Liver (tissue), 3 donors: ENCODE measurements around the gene ZNF503.

Experiments used
- EGR1 ChIP-seq, 2 donors: IDR thresholded peaks; 2 replicates each; pipeline ENCODE4 v1.6.1; 2016 to 2018; ENCODE audit warnings: antibody characterized with exemption in 2 of 2, low read depth in 2 of 2
- JUND ChIP-seq, 2 donors: IDR thresholded peaks; 2 replicates each; pipeline ENCODE4 v1.6.1; 2016; ENCODE audit warnings: antibody characterized with exemption in 2 of 2
- RAD21 ChIP-seq, 2 donors: IDR thresholded peaks; 2 replicates each; pipeline ENCODE4 v1.6.1; 2016; ENCODE audit warnings: antibody characterized with exemption in 2 of 2, mild to moderate bottlenecking in 2 of 2
- RXRA ChIP-seq, 2 donors: IDR thresholded peaks; 2 replicates each; pipeline ENCODE4 v1.6.1; 2017 to 2018; ENCODE audit warnings: antibody characterized with exemption in 2 of 2, mild to moderate bottlenecking in 1 of 2
- SP1 ChIP-seq: IDR thresholded peaks from 2 replicates; pipeline ENCODE4 v1.6.1; 2018; ENCODE audit warnings: antibody characterized with exemption, mild to moderate bottlenecking
- TAF1 ChIP-seq: conservative IDR thresholded peaks from 2 replicates; pipeline ENCODE4 v1.6.1; 2016; ENCODE audit warnings: antibody characterized with exemption, mild to moderate bottlenecking
- YY1 ChIP-seq: IDR thresholded peaks from 2 replicates; pipeline ENCODE4 v1.6.1; 2016; ENCODE audit warnings: antibody characterized with exemption, mild to moderate bottlenecking
- TF ChIP-seq, protein P1 (sequence below): fragments of 150-350 bp; IDR thresholded peaks from 2 replicates; pipeline ENCODE4 v1.5.1; 2017; ENCODE audit warnings: improper control_type of control experiment, low read depth, low read length; ENCODE audit not compliant: missing input control
- TF ChIP-seq, protein P2 (sequence below): IDR thresholded peaks from 2 replicates; pipeline ENCODE4 v1.6.1; 2016; ENCODE audit warnings: antibody characterized with exemption
- TF ChIP-seq, protein P3 (sequence below): IDR thresholded peaks from 2 replicates; pipeline ENCODE4 v1.6.1; 2016; ENCODE audit warnings: antibody characterized with exemption
- TF ChIP-seq, protein P4 (sequence below): IDR thresholded peaks from 2 replicates; pipeline ENCODE4 v1.6.1; 2016; ENCODE audit warnings: antibody characterized with exemption
- TF ChIP-seq, protein P5 (sequence below): IDR thresholded peaks from 2 replicates; pipeline ENCODE4 v1.6.1; 2016; ENCODE audit warnings: antibody characterized with exemption, mild to moderate bottlenecking
- donor health status: healthy.
- donor health status: healthy.

GRCh38 chr10:75350791-75351190 lies 50.8 kb downstream of the ZNF503 start:
- TF ChIP-seq YY1 (no peak), TAF1 (no peak), JUND (IDR thresholded peaks at IDR 0.05) (no peak), RXRA (IDR thresholded peaks at IDR 0.05) (no peak), RAD21 (IDR thresholded peaks at IDR 0.05) (no peak), EGR1 (IDR thresholded peaks at IDR 0.05; ENCODE audit: low read depth in 2 of 2) (no peak), SP1 (no peak)
- TF ChIP-seq, protein P1, sequence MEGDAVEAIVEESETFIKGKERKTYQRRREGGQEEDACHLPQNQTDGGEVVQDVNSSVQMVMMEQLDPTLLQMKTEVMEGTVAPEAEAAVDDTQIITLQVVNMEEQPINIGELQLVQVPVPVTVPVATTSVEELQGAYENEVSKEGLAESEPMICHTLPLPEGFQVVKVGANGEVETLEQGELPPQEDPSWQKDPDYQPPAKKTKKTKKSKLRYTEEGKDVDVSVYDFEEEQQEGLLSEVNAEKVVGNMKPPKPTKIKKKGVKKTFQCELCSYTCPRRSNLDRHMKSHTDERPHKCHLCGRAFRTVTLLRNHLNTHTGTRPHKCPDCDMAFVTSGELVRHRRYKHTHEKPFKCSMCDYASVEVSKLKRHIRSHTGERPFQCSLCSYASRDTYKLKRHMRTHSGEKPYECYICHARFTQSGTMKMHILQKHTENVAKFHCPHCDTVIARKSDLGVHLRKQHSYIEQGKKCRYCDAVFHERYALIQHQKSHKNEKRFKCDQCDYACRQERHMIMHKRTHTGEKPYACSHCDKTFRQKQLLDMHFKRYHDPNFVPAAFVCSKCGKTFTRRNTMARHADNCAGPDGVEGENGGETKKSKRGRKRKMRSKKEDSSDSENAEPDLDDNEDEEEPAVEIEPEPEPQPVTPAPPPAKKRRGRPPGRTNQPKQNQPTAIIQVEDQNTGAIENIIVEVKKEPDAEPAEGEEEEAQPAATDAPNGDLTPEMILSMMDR, result no peak
- TF ChIP-seq, protein P2, sequence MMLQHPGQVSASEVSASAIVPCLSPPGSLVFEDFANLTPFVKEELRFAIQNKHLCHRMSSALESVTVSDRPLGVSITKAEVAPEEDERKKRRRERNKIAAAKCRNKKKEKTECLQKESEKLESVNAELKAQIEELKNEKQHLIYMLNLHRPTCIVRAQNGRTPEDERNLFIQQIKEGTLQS, result no peak
- TF ChIP-seq, protein P3, sequence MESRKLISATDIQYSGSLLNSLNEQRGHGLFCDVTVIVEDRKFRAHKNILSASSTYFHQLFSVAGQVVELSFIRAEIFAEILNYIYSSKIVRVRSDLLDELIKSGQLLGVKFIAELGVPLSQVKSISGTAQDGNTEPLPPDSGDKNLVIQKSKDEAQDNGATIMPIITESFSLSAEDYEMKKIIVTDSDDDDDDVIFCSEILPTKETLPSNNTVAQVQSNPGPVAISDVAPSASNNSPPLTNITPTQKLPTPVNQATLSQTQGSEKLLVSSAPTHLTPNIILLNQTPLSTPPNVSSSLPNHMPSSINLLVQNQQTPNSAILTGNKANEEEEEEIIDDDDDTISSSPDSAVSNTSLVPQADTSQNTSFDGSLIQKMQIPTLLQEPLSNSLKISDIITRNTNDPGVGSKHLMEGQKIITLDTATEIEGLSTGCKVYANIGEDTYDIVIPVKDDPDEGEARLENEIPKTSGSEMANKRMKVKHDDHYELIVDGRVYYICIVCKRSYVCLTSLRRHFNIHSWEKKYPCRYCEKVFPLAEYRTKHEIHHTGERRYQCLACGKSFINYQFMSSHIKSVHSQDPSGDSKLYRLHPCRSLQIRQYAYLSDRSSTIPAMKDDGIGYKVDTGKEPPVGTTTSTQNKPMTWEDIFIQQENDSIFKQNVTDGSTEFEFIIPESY, result no peak
- TF ChIP-seq, protein P4, sequence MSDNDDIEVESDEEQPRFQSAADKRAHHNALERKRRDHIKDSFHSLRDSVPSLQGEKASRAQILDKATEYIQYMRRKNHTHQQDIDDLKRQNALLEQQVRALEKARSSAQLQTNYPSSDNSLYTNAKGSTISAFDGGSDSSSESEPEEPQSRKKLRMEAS, result no peak
- TF ChIP-seq, protein P5, sequence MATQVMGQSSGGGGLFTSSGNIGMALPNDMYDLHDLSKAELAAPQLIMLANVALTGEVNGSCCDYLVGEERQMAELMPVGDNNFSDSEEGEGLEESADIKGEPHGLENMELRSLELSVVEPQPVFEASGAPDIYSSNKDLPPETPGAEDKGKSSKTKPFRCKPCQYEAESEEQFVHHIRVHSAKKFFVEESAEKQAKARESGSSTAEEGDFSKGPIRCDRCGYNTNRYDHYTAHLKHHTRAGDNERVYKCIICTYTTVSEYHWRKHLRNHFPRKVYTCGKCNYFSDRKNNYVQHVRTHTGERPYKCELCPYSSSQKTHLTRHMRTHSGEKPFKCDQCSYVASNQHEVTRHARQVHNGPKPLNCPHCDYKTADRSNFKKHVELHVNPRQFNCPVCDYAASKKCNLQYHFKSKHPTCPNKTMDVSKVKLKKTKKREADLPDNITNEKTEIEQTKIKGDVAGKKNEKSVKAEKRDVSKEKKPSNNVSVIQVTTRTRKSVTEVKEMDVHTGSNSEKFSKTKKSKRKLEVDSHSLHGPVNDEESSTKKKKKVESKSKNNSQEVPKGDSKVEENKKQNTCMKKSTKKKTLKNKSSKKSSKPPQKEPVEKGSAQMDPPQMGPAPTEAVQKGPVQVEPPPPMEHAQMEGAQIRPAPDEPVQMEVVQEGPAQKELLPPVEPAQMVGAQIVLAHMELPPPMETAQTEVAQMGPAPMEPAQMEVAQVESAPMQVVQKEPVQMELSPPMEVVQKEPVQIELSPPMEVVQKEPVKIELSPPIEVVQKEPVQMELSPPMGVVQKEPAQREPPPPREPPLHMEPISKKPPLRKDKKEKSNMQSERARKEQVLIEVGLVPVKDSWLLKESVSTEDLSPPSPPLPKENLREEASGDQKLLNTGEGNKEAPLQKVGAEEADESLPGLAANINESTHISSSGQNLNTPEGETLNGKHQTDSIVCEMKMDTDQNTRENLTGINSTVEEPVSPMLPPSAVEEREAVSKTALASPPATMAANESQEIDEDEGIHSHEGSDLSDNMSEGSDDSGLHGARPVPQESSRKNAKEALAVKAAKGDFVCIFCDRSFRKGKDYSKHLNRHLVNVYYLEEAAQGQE, result no peak
